Stimulated activated memory B cell treated with anti-CD40 and anti-IgM and Interleukin-4, amounts not matched to agents 10 μg/mL and 1 μg/mL and 100 μg/mL, for 72 hours (primary cell): ENCODE measurements around the gene AGBL3.
"Not testable (repeated sequence)": the region's sequence is repeated elsewhere in the genome, so short reads cannot be mapped to it uniquely, and the experiment has no call there.

Experiments
- ATAC-seq: fragments of 150-1000 bp; cut with Tn5 transposase; 2 replicates; pipeline ENCODE4 v1.10.0; 2021
- H3K27ac Mint-ChIP-seq: one replicate; pipeline ENCODE4 v1.8.0; 2022; ENCODE audit warnings: mild to moderate bottlenecking, mixed read lengths
- H3K27me3 Mint-ChIP-seq: one replicate; pipeline ENCODE4 v1.8.0; 2022; ENCODE audit warnings: mixed read lengths
- H3K36me3 Mint-ChIP-seq: one replicate; pipeline ENCODE4 v1.8.0; 2022; ENCODE audit warnings: mixed read lengths
- H3K4me1 Mint-ChIP-seq: one replicate; pipeline ENCODE4 v1.8.0; 2022; ENCODE audit warnings: mixed read lengths
- H3K4me3 Mint-ChIP-seq: one replicate; pipeline ENCODE4 v1.8.0; 2022; ENCODE audit warnings: mild to moderate bottlenecking, moderate library complexity, mixed read lengths
- H3K9me3 Mint-ChIP-seq: one replicate; pipeline ENCODE4 v1.8.0; 2022; ENCODE audit warnings: mixed read lengths

The AGBL3 gene

DNA sequence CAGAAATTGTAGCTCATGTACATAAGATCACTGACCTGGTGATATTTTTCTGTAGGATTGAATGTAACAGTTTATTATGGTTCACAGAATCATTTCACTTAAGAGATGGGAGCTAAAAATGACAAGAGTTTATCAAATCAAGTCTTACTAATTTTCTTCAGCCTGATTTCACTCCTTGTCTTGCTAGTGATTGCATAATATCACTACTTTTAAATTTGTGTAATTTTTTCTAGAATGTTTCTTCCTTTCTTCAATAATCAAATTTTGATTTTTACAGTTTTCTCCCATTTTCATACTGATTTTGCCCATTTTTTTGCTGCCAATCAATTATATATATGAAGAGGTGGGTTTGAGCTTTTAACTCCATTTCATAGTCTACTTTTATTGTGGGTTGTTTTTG, 92.8 kb downstream of the AGBL3 start:
- ATAC-seq, result no peak
- no peaks in the 10 kb centered on the region for H3K27me3 Mint-ChIP-seq
- no peaks in the 10 kb centered on the region for H3K9me3 Mint-ChIP-seq
- no peaks in the 10 kb centered on the region for H3K36me3 Mint-ChIP-seq
- no peaks in the 10 kb centered on the region for H3K4me1 Mint-ChIP-seq
- no peak overlapping the region for H3K27ac Mint-ChIP-seq
- no peak overlapping the region for H3K4me3 Mint-ChIP-seq

DNA sequence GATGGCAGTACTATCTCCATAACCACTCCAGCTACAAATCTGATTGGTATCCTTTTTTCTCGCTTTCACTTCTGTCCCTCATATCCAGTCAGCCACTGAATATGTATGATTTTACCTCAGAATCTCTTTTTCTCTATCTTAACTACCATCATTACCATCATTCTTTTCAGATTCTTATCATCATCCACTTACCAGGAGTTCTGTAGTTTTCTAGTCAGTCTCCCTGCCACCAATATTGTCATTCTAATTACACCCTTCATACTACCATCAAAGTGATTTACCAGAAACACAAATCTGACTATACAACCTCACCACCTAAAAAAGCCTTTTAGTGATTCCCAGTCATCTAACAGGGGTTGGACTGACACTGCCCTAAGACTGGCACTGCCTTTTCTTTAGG, 96.7 kb downstream of the AGBL3 start:
- no peaks in the 10 kb centered on the region for H3K4me1 Mint-ChIP-seq
- no peak for ATAC-seq

DNA sequence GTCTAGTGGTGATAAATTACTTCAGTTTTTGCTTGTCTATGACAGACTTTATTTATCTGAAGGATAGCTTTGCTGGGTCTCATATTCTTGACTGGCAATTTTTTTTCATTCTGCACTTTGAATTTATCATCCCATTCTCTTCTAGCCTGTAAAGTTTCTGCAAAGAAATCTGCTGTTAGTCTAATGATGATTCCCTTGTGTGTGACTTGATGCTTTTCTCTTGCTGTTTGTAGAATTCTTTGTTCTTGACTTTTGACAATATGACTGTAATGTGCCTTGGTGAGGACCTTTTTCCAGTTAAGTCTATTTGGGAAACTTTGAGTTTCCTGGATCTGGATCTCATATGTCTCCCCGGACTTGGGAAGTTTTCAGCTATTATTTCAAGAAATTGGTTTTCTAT, 102.3 kb downstream of the AGBL3 start:
- Mint-ChIP-seq H3K4me3 (no peak overlapping the region), H3K36me3 (peaks cover 45% of the 10 kb centered on the region), H3K27ac (no peak overlapping the region), H3K4me1 (no peaks in the 10 kb centered on the region), H3K9me3 (peaks cover 29% of the 10 kb centered on the region), H3K27me3 (no peaks in the 10 kb centered on the region)
- ATAC-seq, result no peak

More for the DNA sequence above, 96.7 kb downstream of the AGBL3 start:
- Mint-ChIP-seq H3K9me3 (peaks cover 14% of the 10 kb centered on the region), H3K36me3 (peaks cover 9% of the 10 kb centered on the region), H3K27me3 (no peaks in the 10 kb centered on the region), H3K27ac (no peak overlapping the region), H3K4me3 (no peak overlapping the region)

DNA sequence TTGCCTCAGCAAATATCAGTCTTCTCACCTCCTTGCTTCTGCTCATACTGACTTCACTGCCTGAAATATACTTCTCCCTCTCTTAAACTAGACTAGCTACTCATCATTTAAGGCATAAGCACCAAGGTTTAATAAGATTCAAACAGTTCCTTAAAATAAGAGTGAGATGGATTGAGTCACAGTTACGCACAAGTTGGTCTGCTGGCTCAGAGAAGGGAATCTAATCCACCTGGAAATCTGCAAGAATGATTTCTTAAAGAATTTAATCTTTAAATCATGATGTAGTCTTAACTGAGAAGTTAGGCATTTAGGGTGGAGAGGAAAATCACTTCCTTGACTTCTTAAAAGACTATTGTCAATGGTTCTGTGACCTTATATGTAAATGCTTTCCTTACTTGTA, 105.4 kb downstream of the AGBL3 start:
- no peak for ATAC-seq
- Mint-ChIP-seq H3K4me3 (no peak overlapping the region), H3K27ac (no peak overlapping the region), H3K9me3 (peaks cover 24% of the 10 kb centered on the region), H3K36me3 (peaks cover 54% of the 10 kb centered on the region), H3K4me1 (peaks cover 6% of the 10 kb centered on the region), H3K27me3 (no peaks in the 10 kb centered on the region)

DNA sequence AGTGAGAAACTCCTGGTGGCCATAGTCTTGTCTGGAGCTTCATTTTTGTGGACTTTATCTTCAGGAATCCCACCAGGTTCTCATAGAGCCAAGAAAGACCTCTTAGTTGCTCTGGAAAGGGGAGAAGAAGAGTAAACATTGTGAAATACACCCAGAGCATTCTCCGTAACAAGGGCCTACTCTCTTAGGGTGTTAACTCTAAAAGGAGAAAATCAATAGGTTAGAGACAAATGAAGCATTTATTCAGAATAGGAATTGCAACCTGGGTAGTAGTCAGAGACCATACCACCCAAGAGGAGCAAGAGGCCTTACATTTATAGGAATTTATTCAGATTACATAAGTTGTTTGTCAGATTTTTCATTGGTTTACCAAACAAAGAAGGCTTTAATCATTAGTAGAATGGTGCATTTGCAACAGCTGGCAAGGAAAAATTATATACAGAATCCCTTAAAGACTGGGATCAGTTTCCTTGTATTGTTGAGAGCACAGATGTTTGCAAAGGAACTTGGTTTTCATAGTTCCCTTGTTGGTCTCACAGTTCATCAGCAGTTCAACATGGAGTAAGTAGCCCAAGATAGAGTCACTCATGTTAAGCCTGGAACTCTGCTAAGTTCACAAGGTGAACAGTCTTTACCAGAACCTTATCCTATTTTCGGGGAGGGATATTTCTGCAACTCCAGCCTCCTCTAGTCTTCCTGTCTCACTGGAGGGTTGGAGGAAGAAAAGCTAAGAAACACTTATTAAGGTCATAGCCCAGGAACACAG, 108.3 kb downstream of the AGBL3 start:
- Mint-ChIP-seq H3K4me3 (no peak overlapping the region), H3K4me1 (peaks cover 6% of the 10 kb centered on the region), H3K27ac (no peak overlapping the region), H3K27me3 (no peaks in the 10 kb centered on the region), H3K9me3 (peaks cover 6% of the 10 kb centered on the region), H3K36me3 (peaks cover 29% of the 10 kb centered on the region)
- no peak for ATAC-seq

DNA sequence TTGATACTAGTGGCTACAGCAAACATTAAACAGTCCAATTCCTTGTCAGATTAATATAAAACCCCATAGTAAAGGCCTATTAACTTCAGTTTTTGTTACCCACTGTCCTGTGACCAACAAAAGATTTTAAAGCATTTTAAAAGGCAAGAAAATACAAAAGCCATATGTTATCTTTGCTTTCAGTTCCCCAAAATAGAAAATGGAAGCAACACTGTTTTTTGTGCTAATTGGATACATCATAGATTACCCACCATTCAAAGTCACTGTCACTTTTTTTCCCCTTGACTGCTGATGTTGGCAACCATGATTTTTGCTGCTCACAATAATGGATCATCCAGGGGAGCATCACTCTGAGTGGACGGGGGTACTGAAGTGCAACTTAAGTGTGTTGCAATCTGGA, 109.1 kb downstream of the AGBL3 start:
- Mint-ChIP-seq H3K27me3 (no peaks in the 10 kb centered on the region), H3K27ac (no peak overlapping the region), H3K9me3 (peaks cover 6% of the 10 kb centered on the region), H3K4me3 (no peak overlapping the region), H3K36me3 (peaks cover 24% of the 10 kb centered on the region), H3K4me1 (peaks cover 6% of the 10 kb centered on the region)
- ATAC-seq, result no peak

DNA sequence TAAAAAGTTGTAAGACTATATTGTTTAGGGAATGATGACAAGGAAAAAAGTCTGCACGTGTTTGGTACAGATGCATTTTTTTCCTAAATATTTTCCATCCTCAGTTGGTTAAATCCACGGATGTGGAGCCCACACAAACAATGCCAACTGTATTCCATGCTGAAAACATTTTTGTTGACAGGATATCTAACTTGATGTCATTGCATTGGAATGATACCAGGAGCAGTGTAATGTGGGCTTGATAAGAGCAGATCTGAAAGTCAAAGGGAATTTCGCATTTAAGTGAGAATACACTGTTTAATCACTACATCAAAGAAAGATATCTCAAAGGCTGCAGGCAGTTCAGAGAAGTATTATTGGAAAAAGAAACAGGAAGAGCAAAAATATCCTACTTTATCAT, 112.1 kb downstream of the AGBL3 start:
- no peaks in the 10 kb centered on the region for H3K27me3 Mint-ChIP-seq
- ATAC-seq, result no peak
- H3K36me3 Mint-ChIP-seq, result peaks cover 16% of the 10 kb centered on the region
- H3K4me3 Mint-ChIP-seq, result no peak overlapping the region
- H3K4me1 Mint-ChIP-seq, result peaks cover 10% of the 10 kb centered on the region
- no peak overlapping the region for H3K27ac Mint-ChIP-seq
- H3K9me3 Mint-ChIP-seq, result peaks cover 5% of the 10 kb centered on the region

DNA sequence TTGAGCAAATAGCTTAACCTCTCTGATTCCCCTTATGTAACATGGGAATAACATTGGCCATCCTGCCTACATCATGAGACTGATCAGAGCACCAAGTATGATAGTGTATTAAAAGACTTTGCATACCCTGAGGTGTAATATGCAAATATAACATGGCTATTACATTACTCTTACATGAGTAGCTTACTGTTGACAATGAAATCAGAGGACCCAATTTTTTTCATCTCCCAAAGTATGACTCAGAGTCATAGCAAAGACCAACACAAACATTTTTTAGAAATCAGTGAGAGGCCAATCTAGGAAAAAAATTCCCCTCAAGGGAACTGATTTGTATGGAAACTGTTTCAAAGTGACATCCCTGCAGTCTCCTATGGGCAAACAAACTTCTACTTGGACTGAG, 114.5 kb downstream of the AGBL3 start:
- Mint-ChIP-seq H3K4me3 (no peak overlapping the region), H3K27ac (no peak overlapping the region), H3K27me3 (no peaks in the 10 kb centered on the region), H3K9me3 (peaks cover 10% of the 10 kb centered on the region), H3K36me3 (peaks cover 17% of the 10 kb centered on the region), H3K4me1 (peaks cover 10% of the 10 kb centered on the region)
- ATAC-seq, result no peak

DNA sequence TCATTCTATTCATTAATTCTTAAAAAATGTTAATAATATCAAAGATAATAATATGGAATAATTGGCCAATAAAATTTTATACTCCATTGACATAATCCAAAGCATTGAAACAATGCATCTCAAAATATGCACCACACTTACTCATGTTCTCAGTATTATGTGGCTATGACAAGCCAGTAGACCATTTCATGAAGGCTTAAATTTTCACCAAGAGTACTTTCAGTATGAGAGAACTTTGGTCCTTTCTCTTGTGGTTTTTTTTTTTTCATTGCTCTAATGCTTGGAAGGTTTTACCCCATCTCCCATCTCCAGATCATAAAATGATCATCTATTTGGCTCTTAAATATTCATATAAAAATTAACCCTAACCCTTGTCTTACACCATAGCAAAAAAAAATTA, 116.1 kb downstream of the AGBL3 start:
- H3K27ac Mint-ChIP-seq, result no peak overlapping the region
- H3K36me3 Mint-ChIP-seq, result peaks cover 18% of the 10 kb centered on the region
- H3K4me3 Mint-ChIP-seq, result no peak overlapping the region
- peaks cover 5% of the 10 kb centered on the region for H3K4me1 Mint-ChIP-seq
- H3K27me3 Mint-ChIP-seq, result no peaks in the 10 kb centered on the region
- H3K9me3 Mint-ChIP-seq, result peaks cover 8% of the 10 kb centered on the region
- peak; percentile 72 for ATAC-seq

DNA sequence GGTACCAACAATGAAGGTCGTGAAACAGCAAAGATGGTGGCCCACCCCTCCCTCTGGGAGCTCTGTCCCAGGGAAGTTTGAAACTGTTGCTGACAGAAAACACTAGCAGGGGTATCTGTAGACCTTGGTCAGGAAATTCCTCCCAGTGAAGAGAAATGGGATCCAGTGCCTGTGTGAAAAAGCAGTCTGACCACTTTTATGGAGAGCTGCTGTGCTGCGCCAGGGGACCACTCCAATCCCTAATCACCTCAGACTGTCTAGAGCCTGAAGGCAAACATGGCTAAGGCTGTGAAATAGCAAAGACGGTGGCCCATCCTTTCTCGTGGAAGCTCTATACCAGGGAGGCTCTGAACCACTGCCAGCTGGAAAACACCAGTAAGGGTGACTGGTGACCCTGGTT, 123.3 kb downstream of the AGBL3 start:
- ATAC-seq, result no peak
- H3K9me3 Mint-ChIP-seq, result peaks cover 5% of the 10 kb centered on the region

DNA sequence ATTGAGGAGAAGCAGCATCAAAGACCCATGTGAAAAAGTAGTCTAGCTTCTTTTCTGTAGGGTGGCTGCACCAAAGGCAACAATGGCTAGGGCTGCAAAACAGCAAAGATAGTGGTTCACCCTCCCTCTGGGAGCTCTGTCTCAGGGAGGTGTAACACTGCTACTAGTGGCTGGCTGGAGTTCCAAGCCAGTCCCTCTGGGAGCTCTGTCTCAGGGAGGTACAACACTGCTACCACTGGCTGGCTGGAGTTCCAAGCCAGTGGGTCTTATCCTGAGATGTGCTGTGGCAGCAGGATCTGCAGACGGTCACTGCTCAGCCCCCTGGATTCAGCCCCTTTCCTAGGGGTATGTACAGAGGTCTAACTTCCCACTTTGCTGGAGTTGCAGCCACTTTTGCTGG, 123.7 kb downstream of the AGBL3 start:
- Mint-ChIP-seq H3K36me3 (peaks cover 29% of the 10 kb centered on the region), H3K4me3 (no peak overlapping the region), H3K27ac (no peak overlapping the region), H3K4me1 (no peaks in the 10 kb centered on the region), H3K27me3 (no peaks in the 10 kb centered on the region), H3K9me3 (peaks cover 8% of the 10 kb centered on the region)
- no peak for ATAC-seq

More for the DNA sequence above, 123.3 kb downstream of the AGBL3 start:
- Mint-ChIP-seq H3K4me1 (no peaks in the 10 kb centered on the region), H3K27me3 (no peaks in the 10 kb centered on the region), H3K27ac (no peak overlapping the region), H3K4me3 (no peak overlapping the region), H3K36me3 (peaks cover 25% of the 10 kb centered on the region)

DNA sequence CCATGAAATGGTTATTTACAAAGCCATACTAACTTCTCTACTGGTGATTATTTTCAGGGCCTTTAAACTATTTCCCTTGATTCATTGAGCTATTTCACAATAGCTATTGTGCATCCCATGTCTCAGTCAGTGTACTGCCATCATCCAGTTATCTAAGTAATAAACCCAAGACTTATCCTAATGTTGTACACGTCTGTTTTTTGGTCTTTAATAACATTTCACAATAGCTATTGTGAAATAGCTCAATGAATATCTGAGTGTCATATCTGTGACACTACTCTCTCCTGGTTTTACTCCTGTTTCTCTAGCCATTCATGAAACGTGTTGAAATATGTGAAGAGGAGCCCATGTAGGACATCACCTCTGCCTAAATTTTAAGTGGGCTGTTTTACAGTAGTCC, 125.1 kb downstream of the AGBL3 start:
- Mint-ChIP-seq H3K36me3 (peaks cover 29% of the 10 kb centered on the region), H3K9me3 (peaks cover 4% of the 10 kb centered on the region), H3K4me3 (no peak overlapping the region), H3K27ac (no peak overlapping the region), H3K4me1 (no peaks in the 10 kb centered on the region), H3K27me3 (no peaks in the 10 kb centered on the region)
- no peak for ATAC-seq

DNA sequence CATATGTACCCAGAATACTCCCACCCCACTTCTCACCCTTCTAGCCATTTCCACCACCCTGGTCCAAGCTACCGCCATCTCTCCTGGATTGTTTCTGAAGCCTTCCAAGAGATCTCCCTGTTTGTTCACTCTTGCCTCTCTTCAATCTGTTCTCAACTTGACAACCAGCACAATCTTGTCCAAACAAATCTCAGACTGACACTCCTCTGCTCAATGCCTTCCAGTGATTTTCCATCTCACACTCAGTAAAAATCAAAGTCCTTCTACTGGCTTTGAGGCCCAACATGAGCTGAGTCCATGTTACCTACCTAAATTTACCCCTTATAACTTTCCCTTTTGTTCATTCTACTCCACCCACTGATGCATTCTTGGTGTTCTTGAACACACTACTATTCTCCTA, 128.3 kb downstream of the AGBL3 start:
- no peaks in the 10 kb centered on the region for H3K4me1 Mint-ChIP-seq
- peaks cover 4% of the 10 kb centered on the region for H3K9me3 Mint-ChIP-seq
- no peak overlapping the region for H3K27ac Mint-ChIP-seq
- ATAC-seq, result no peak
- H3K4me3 Mint-ChIP-seq, result no peak overlapping the region
- H3K36me3 Mint-ChIP-seq, result peaks cover 34% of the 10 kb centered on the region
- H3K27me3 Mint-ChIP-seq, result no peaks in the 10 kb centered on the region

DNA sequence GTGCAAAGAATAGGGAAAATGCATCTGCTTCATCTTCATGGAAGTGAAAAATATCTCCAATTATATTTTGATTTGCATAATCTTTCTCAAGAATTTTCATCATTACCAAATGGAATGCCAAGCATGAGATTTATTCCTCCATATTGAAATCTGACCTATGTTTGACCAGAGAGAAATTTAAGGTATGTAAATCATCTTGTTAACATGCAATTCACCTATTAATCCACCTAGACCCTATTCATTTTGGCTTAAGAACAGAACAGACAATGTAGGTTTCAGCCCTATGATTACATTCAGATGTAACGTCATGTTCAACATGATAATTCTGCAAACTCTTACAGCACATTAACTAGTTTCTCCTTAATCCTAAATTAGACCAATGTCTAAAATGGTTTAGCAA, 130.8 kb downstream of the AGBL3 start:
- peaks cover 9% of the 10 kb centered on the region for H3K9me3 Mint-ChIP-seq
- H3K27ac Mint-ChIP-seq, result no peak overlapping the region
- no peak for ATAC-seq
- H3K36me3 Mint-ChIP-seq, result peaks cover 49% of the 10 kb centered on the region
- H3K4me1 Mint-ChIP-seq, result no peaks in the 10 kb centered on the region
- H3K27me3 Mint-ChIP-seq, result no peaks in the 10 kb centered on the region
- no peak overlapping the region for H3K4me3 Mint-ChIP-seq

DNA sequence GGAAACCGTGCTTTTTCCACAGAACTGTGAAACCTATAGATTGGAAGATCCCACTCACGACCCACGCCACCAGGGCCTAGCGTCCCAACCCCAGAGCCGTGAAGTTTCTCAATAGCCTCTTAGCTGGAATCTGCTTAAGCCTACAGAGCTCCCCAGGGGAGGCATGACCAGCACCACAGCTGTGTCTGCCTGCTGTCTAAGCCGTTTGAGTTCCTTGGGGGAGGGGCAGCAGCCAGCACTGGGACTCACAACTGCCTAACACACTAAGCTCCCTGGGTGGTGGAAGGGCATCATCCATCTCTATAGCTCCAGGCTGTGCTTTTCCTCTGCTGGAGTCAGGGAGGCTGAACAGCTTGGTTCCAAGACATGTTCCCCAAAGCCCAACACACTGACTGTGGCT, 135.6 kb downstream of the AGBL3 start:
- Mint-ChIP-seq H3K27ac (no peak overlapping the region), H3K36me3 (peaks cover 42% of the 10 kb centered on the region), H3K27me3 (no peaks in the 10 kb centered on the region), H3K9me3 (peaks cover 5% of the 10 kb centered on the region), H3K4me3 (no peak overlapping the region), H3K4me1 (no peaks in the 10 kb centered on the region)
- ATAC-seq, result no peak

DNA sequence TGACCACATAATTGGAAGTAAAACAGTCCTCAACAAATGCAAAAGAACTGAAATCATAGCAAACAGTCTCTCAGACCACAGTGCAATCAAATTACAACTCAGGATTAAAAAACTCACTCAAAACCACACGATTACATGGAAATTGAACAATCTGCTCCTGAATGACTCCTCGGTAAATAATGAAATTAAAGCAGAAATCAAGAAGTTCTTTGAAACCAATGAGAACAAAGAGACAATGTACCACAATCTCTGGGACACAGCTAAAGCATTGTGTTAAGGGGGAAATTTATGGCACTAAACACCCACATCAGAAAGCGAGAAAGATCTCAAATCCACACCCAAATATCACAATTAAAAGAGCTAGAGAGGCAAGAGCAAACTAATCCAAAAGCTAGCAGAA, 138.3 kb downstream of the AGBL3 start:
- H3K9me3 Mint-ChIP-seq, H3K4me3 Mint-ChIP-seq: not testable (repeated sequence)

More for the DNA sequence above, 138.3 kb downstream of the AGBL3 start:
- not testable (repeated sequence) for H3K4me1 Mint-ChIP-seq, ATAC-seq, H3K27ac Mint-ChIP-seq, H3K27me3 Mint-ChIP-seq
- H3K36me3 Mint-ChIP-seq, result peaks cover 22% of the 10 kb centered on the region
